ENCODE data around the gene R3HDM2. TPM values are rescaled to one million over a fixed set of nuclear protein-coding genes. Genes with fewer than 3 reads are reported as not detected.
A peak's percentile ranks its signal among the peaks of the same experiment; 100 is the strongest.
"Not testable (repeated sequence)": the region's sequence is repeated elsewhere in the genome, so short reads cannot be mapped to it uniquely, and the experiment has no call there.

R3HDM2 gene
- total and polyA plus RNA-seq, 2 donors (not counting 1 experiment from before 2014, with no cell fraction given), result 104 to 129 TPM

- ATAC-seq (ENCODE audit: low read depth), result no peak
- no peak overlapping the region for H2AFZ ChIP-seq (ENCODE audit: insufficient read depth, low read depth, low read length, poor library complexity, severe bottlenecking)
- Mint-ChIP-seq H3K4me3 (no peak overlapping the region), H3K27me3 (no peaks in the 10 kb centered on the region), H3K9me3 (ENCODE audit: insufficient read depth) (no peaks in the 10 kb centered on the region), H3K27ac (peak overlapping the region; percentile 34), H3K4me1 (no peaks in the 10 kb centered on the region)
- H3K4me1 ChIP-seq (ENCODE audit: control insufficient read depth in 2 of 2, insufficient read depth in 2 of 2, low read length in 2 of 2), result no peaks in the 10 kb centered on the region
- no peak for DNase-seq
- no peak overlapping the region for H3K27ac ChIP-seq (ENCODE audit: low read length in 2 of 2)
- WGBS (ENCODE audit: insufficient coverage), result no CpG with 5 or more reads among the region's 1 CpG
- H3K79me2 ChIP-seq (ENCODE audit: control insufficient read depth, insufficient read depth, low read length), result no peaks in the 10 kb centered on the region
- TF ChIP-seq, protein P1, sequence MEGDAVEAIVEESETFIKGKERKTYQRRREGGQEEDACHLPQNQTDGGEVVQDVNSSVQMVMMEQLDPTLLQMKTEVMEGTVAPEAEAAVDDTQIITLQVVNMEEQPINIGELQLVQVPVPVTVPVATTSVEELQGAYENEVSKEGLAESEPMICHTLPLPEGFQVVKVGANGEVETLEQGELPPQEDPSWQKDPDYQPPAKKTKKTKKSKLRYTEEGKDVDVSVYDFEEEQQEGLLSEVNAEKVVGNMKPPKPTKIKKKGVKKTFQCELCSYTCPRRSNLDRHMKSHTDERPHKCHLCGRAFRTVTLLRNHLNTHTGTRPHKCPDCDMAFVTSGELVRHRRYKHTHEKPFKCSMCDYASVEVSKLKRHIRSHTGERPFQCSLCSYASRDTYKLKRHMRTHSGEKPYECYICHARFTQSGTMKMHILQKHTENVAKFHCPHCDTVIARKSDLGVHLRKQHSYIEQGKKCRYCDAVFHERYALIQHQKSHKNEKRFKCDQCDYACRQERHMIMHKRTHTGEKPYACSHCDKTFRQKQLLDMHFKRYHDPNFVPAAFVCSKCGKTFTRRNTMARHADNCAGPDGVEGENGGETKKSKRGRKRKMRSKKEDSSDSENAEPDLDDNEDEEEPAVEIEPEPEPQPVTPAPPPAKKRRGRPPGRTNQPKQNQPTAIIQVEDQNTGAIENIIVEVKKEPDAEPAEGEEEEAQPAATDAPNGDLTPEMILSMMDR (IDR thresholded peaks at IDR 0.05), result no peak
- no peak for TF ChIP-seq EZH2 (IDR thresholded peaks at IDR 0.05; ENCODE audit: borderline replicate concordance, insufficient read depth, low read depth, low read length, poor library complexity, severe bottlenecking)
- POLR2A ChIA-PET, result no interaction called here
- intact Hi-C loops (cut with micrococcal nuclease), result no loop called here
- H3K4me3 ChIP-seq (ENCODE audit: control extremely low read depth in 1 of 5, extremely low read depth in 1 of 5, insufficient read depth in 1 of 5, low read depth in 2 of 5, low read length in 4 of 5), result no peak overlapping the region
- no peaks in the 10 kb centered on the region for H3K27me3 ChIP-seq (replicated peaks in 1 of 4; ENCODE audit: control extremely low read depth in 1 of 4, control insufficient read depth in 3 of 4, insufficient read depth in 4 of 4, low read length in 3 of 4)
- H3K9ac ChIP-seq (ENCODE audit: low read length), result no peak overlapping the region
- H3K36me3 ChIP-seq (replicated peaks in 1 of 2; ENCODE audit: control extremely low read depth in 1 of 2, control insufficient read depth in 1 of 2, extremely low read depth in 1 of 2, insufficient read depth in 2 of 2, low read length in 1 of 2), result peaks cover 5 to 79% of the 10 kb centered on the region in 2 experiments
- H3K9me3 ChIP-seq (ENCODE audit: control extremely low read depth in 1 of 3, control insufficient read depth in 2 of 3, insufficient read depth in 1 of 3, low read length in 2 of 3), result no peaks in the 10 kb centered on the region
- H4K20me1 ChIP-seq (ENCODE audit: control insufficient read depth, insufficient read depth, low read length, poor library complexity, severe bottlenecking), result no peaks in the 10 kb centered on the region
- no peak overlapping the region for H3K4me2 ChIP-seq (replicated peaks; ENCODE audit: low read depth, low read length, poor library complexity, severe bottlenecking)
- CTCF ChIA-PET, result interaction anchor here (1.0 kb wide), 1 partner anchor 8 kb away, joined by 3 read pairs; no protein-coding TSS in a partner anchor
These were observed 131.3 kb downstream of the R3HDM2 start for GRCh38 chr12:57299514-57300016.

DNA sequence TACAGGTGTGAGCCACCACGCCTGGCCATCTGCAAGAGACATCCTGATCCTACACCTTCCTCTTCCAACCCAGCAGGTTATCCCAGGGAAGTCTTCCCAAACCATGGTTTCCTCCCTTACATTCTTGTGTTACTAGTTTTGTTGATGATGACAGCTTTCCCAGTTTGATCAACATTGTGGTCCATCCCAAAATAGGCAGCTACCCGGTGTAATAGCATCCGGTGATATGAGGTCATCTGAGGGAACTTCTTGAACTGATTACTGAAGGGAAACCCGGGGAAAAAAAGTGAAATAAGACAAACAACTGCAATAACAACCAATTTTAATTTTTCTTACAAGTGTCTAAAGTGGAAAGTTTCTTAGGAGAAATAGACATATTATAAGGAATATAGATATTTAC, 134.6 kb downstream of the R3HDM2 start:
- H3K36me3 ChIP-seq (replicated peaks in 1 of 2; ENCODE audit: control extremely low read depth in 1 of 2, control insufficient read depth in 1 of 2, extremely low read depth in 1 of 2, insufficient read depth in 2 of 2, low read length in 1 of 2), result peaks cover 9 to 83% of the 10 kb centered on the region in 2 experiments
- Mint-ChIP-seq H3K4me1 (peaks cover 7% of the 10 kb centered on the region), H3K27ac (no peak overlapping the region), H3K27me3 (no peaks in the 10 kb centered on the region), H3K9me3 (ENCODE audit: insufficient read depth) (no peaks in the 10 kb centered on the region), H3K4me3 (no peak overlapping the region)
- H3K4me1 ChIP-seq (ENCODE audit: control insufficient read depth in 2 of 2, insufficient read depth in 2 of 2, low read length in 2 of 2), result no peaks in the 10 kb centered on the region
- H3K4me3 ChIP-seq (ENCODE audit: control extremely low read depth in 1 of 5, extremely low read depth in 1 of 5, insufficient read depth in 1 of 5, low read depth in 2 of 5, low read length in 4 of 5), result no peak overlapping the region
- ChIA-PET CTCF (no interaction called here), POLR2A (no interaction called here)
- TF ChIP-seq, protein P1 (IDR thresholded peaks at IDR 0.05), result no peak
- TF ChIP-seq EZH2 (IDR thresholded peaks at IDR 0.05; ENCODE audit: borderline replicate concordance, insufficient read depth, low read depth, low read length, poor library complexity, severe bottlenecking), result no peak
- H3K27ac ChIP-seq (ENCODE audit: low read length in 2 of 2), result no peak overlapping the region
- H3K9me3 ChIP-seq (ENCODE audit: control extremely low read depth in 1 of 3, control insufficient read depth in 2 of 3, insufficient read depth in 1 of 3, low read length in 2 of 3), result no peaks in the 10 kb centered on the region
- H2AFZ ChIP-seq (ENCODE audit: insufficient read depth, low read depth, low read length, poor library complexity, severe bottlenecking), result no peak overlapping the region
- H3K9ac ChIP-seq (ENCODE audit: low read length), result no peak overlapping the region
- intact Hi-C loops (cut with micrococcal nuclease), result no loop called here
- ATAC-seq (ENCODE audit: low read depth) (no peak), DNase-seq (no peak)
- no peaks in the 10 kb centered on the region for H3K79me2 ChIP-seq (ENCODE audit: control insufficient read depth, insufficient read depth, low read length)
- WGBS (ENCODE audit: insufficient coverage), result no CpG with 5 or more reads among the region's 4 CpGs
- no peak overlapping the region for H3K4me2 ChIP-seq (replicated peaks; ENCODE audit: low read depth, low read length, poor library complexity, severe bottlenecking)
- H3K27me3 ChIP-seq (replicated peaks in 1 of 4; ENCODE audit: control extremely low read depth in 1 of 4, control insufficient read depth in 3 of 4, insufficient read depth in 4 of 4, low read length in 3 of 4), result no peaks in the 10 kb centered on the region
- H4K20me1 ChIP-seq (ENCODE audit: control insufficient read depth, insufficient read depth, low read length, poor library complexity, severe bottlenecking), result no peaks in the 10 kb centered on the region

- POLR2A ChIA-PET, result interaction anchor here (0.6 kb wide), 1 partner anchor 170 kb away, joined by 3 read pairs; no protein-coding TSS in a partner anchor
These were observed 148.8 kb downstream of the R3HDM2 start for GRCh38 chr12:57282073-57282472.

More at GRCh38 chr12:57282073-57282472, 148.8 kb downstream of the R3HDM2 start:
- H4K20me1 ChIP-seq (ENCODE audit: control insufficient read depth, insufficient read depth, low read length, poor library complexity, severe bottlenecking); H3K27me3 ChIP-seq (replicated peaks in 1 of 4; ENCODE audit: control extremely low read depth in 1 of 4, control insufficient read depth in 3 of 4, insufficient read depth in 4 of 4, low read length in 3 of 4); intact Hi-C loops (cut with micrococcal nuclease); H3K27ac ChIP-seq (ENCODE audit: low read length in 2 of 2); H3K9me3 Mint-ChIP-seq (ENCODE audit: insufficient read depth); H3K4me3 Mint-ChIP-seq; H3K27ac Mint-ChIP-seq; ATAC-seq (ENCODE audit: low read depth); H3K4me3 ChIP-seq (ENCODE audit: control extremely low read depth in 1 of 5, extremely low read depth in 1 of 5, insufficient read depth in 1 of 5, low read depth in 2 of 5, low read length in 4 of 5); DNase-seq; H3K9ac ChIP-seq (ENCODE audit: low read length); H3K9me3 ChIP-seq (ENCODE audit: control extremely low read depth in 1 of 3, control insufficient read depth in 2 of 3, insufficient read depth in 1 of 3, low read length in 2 of 3); H3K4me2 ChIP-seq (replicated peaks; ENCODE audit: low read depth, low read length, poor library complexity, severe bottlenecking); H3K79me2 ChIP-seq (ENCODE audit: control insufficient read depth, insufficient read depth, low read length); H3K27me3 Mint-ChIP-seq; H2AFZ ChIP-seq (ENCODE audit: insufficient read depth, low read depth, low read length, poor library complexity, severe bottlenecking): not testable (repeated sequence)
- WGBS (ENCODE audit: insufficient coverage), result 100% methylated on average over 1 of the region's 12 CpGs
- peaks cover 17% of the 10 kb centered on the region in 2 donors for H3K4me1 ChIP-seq (ENCODE audit: control insufficient read depth in 2 of 2, insufficient read depth in 2 of 2, low read length in 2 of 2)
- H3K4me1 Mint-ChIP-seq, result peaks cover 37% of the 10 kb centered on the region
- peaks cover 3 to 46% of the 10 kb centered on the region in 2 experiments for H3K36me3 ChIP-seq (replicated peaks in 1 of 2; ENCODE audit: control extremely low read depth in 1 of 2, control insufficient read depth in 1 of 2, extremely low read depth in 1 of 2, insufficient read depth in 2 of 2, low read length in 1 of 2)
- CTCF ChIA-PET, result interaction anchor here (2.0 kb wide), 1 partner anchor 68 kb away, joined by 7 read pairs; no protein-coding TSS in a partner anchor

Measured in B cell (primary cell).